CD14-positive monocyte (primary cell): Measurements from ENCODE around the gene CT47C1. TPM values are rescaled to one million over a fixed set of nuclear protein-coding genes. Genes with fewer than 3 reads are reported as not detected.
A peak's percentile ranks its signal among the peaks of the same experiment; 100 is the strongest.

Experiments
- DNase-seq, 3 donors: peaks; one replicate each; pipeline ENCODE4 v3.0.0-alpha.2; 2011 to 2022
- H2AFZ ChIP-seq: 2 replicates; pipeline ENCODE4 v1.6.0; 2012; ENCODE audit warnings: mild to moderate bottlenecking, low read depth, low read length, inconsistent platforms; ENCODE audit not compliant: insufficient read depth, poor library complexity, severe bottlenecking
- H3K27ac ChIP-seq, 2 donors: 1 replicate in 1 of 2; 2 replicates in 1 of 2; pipeline ENCODE4 v1.5.1; 2012 to 2013; ENCODE audit warnings: low read length in 2 of 2, control low read depth in 1 of 2, inconsistent platforms in 1 of 2, low read depth in 1 of 2, mild to moderate bottlenecking in 1 of 2
- H3K27me3 ChIP-seq, 2 donors: one replicate each; pipeline versions ENCODE4 v1.6.0 to v1.6.1; 2011 to 2013; ENCODE audit warnings: low read length in 2 of 2; ENCODE audit not compliant: control insufficient read depth in 2 of 2, insufficient read depth in 2 of 2
- H3K36me3 ChIP-seq, 2 donors: replicated peaks in 1 of 2; 1 replicate in 1 of 2; 2 replicates in 1 of 2; pipeline versions ENCODE4 v1.5.1 to v1.6.1; 2012 to 2013; ENCODE audit warnings: low read length in 2 of 2, control low read depth in 1 of 2, inconsistent platforms in 1 of 2, mild to moderate bottlenecking in 1 of 2; ENCODE audit not compliant: insufficient read depth in 2 of 2, control insufficient read depth in 1 of 2
- H3K4me1 ChIP-seq, 2 donors: 1 replicate in 1 of 2; 2 replicates in 1 of 2; pipeline versions ENCODE4 v1.5.1 to v1.6.1; 2012 to 2013; ENCODE audit warnings: low read length in 2 of 2, control low read depth in 1 of 2, inconsistent platforms in 1 of 2, mild to moderate bottlenecking in 1 of 2, moderate library complexity in 1 of 2; ENCODE audit not compliant: insufficient read depth in 2 of 2, control insufficient read depth in 1 of 2
- H3K4me2 ChIP-seq: replicated peaks from 2 replicates; pipeline ENCODE3; 2012; ENCODE audit warnings: low read length, moderate library complexity, mild to moderate bottlenecking; ENCODE audit not compliant: poor library complexity, severe bottlenecking; ENCODE audit errors: extremely low read depth
- H3K4me3 ChIP-seq, 3 experiments: fragments of 200-600 bp in 1 of 3; sonication (generic) in 1 of 3; replicated peaks in 1 of 3; 1 replicate in 2 of 3; 2 replicates in 1 of 3; pipeline ENCODE4 v1.5.1; 2011 to 2013; ENCODE audit warnings: low read length in 3 of 3, mild to moderate bottlenecking in 3 of 3, control low read depth in 2 of 3, low read depth in 2 of 3, inconsistent platforms in 1 of 3, moderate library complexity in 1 of 3
- H3K79me2 ChIP-seq: 2 replicates; pipeline ENCODE4 v1.6.0; 2012; ENCODE audit warnings: mild to moderate bottlenecking, control low read depth, inconsistent platforms, low read length, moderate library complexity; ENCODE audit not compliant: insufficient read depth
- H3K9ac ChIP-seq: 2 replicates; pipeline ENCODE4 v1.6.0; 2017; ENCODE audit warnings: low read length, mild to moderate bottlenecking; ENCODE audit not compliant: insufficient read depth, poor library complexity, severe bottlenecking
- H3K9me3 ChIP-seq, 2 donors: replicated peaks in 1 of 2; 1 replicate in 1 of 2; 2 replicates in 1 of 2; pipeline versions ENCODE4 v1.5.1 to v1.6.1; 2012 to 2013; ENCODE audit warnings: low read length in 2 of 2, control low read depth in 1 of 2; ENCODE audit not compliant: control insufficient read depth in 1 of 2, insufficient read depth in 1 of 2
- H4K20me1 ChIP-seq: 2 replicates; pipeline ENCODE4 v1.6.0; 2012; ENCODE audit warnings: mild to moderate bottlenecking, low read length, control low read depth, moderate library complexity; ENCODE audit not compliant: insufficient read depth
- H3K27ac Mint-ChIP-seq, 7 donors: one replicate each; pipeline ENCODE4 v1.8.0; 2020; ENCODE audit warnings: mild to moderate bottlenecking in 7 of 7, mixed read lengths in 7 of 7, moderate library complexity in 6 of 7, inconsistent platforms in 2 of 7
- H3K27me3 Mint-ChIP-seq, 3 donors: one replicate each; pipeline ENCODE4 v1.8.0; 2021 to 2022; ENCODE audit warnings: low read depth in 3 of 3, mild to moderate bottlenecking in 3 of 3, mixed read lengths in 3 of 3, moderate library complexity in 3 of 3, inconsistent platforms in 1 of 3
- H3K36me3 Mint-ChIP-seq, 2 donors: one replicate each; pipeline ENCODE4 v1.8.0; 2020; ENCODE audit warnings: mixed read lengths in 2 of 2, inconsistent platforms in 1 of 2, mild to moderate bottlenecking in 1 of 2
- H3K4me1 Mint-ChIP-seq: one replicate; pipeline ENCODE4 v1.8.0; 2020; ENCODE audit warnings: mild to moderate bottlenecking, mixed read lengths
- H3K4me3 Mint-ChIP-seq, 2 donors: one replicate each; pipeline ENCODE4 v1.8.0; 2020; ENCODE audit warnings: mild to moderate bottlenecking in 2 of 2, mixed read lengths in 2 of 2, moderate library complexity in 1 of 2
- H3K9me3 Mint-ChIP-seq, 7 donors: one replicate each; pipeline ENCODE4 v1.8.0; 2020 to 2022; ENCODE audit warnings: mixed read lengths in 7 of 7, mild to moderate bottlenecking in 6 of 7, moderate library complexity in 6 of 7, inconsistent platforms in 2 of 7
- WGBS: methylation state at CpG from one replicate; pipeline ENCODE4 v1.1.5; 2013; ENCODE audit warnings: missing lambda C conversion rate; ENCODE audit not compliant: insufficient coverage; 5-methylcytosine and 5-hydroxymethylcytosine counted together
- intact Hi-C, 2 donors: fragments of 100-400 bp; cut with micrococcal nuclease; formaldehyde crosslinking; loops; one replicate each; pipeline versions ENCODE4 v1.15.0 to v1.15.1; 2023
- polyA plus RNA-seq, 3 donors: library from polyadenylated mRNA; depleted of rRNA in 1 of 3; unstranded in 2 of 3; stranded (reverse) in 1 of 3; fragments of 300-500 nt in 2 of 3; fragments of >200 nt in 1 of 3; fragmentation: Illumina TruSeq in 2 of 3; gene quantifications; 1 replicate in 2 of 3; 2 replicates in 1 of 3; pipeline ENCODE4 v1.2.3, GENCODE V29; 2012 to 2021
- TF ChIP-seq, protein P1 (sequence below): fragments of 200-600 bp; IDR thresholded peaks from one replicate; pipeline ENCODE4 v1.8.0; 2022; ENCODE audit warnings: antibody characterized with exemption, mild to moderate bottlenecking

Gene CT47C1
- polyA plus RNA-seq, 3 donors, result not detected

DNA sequence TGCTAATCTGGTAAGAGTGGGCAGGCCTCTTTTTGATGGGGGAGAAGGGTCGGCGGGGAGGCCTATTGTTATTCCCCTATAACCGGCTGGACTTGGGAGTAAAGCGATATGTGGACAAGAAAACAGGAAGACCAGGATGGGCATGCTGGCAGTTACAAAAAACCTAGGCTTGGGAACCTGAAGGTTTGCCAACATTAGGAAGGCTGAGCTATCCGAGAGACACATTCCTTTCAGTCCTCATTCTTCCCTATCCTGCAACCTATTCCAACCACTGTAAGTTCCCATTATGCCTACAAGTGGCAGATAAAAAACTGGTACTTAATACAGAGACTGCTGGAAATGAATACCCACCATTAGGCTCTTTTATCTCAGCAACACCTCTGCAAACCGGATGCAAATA, 32.4 kb upstream of the CT47C1 start:
- Histone ChIP-seq H3K79me2 (no peaks in the 10 kb centered on the region), H3K36me3 (no peaks in the 10 kb centered on the region), H3K27ac (no peak overlapping the region), H3K9ac (no peak overlapping the region), H4K20me1 (no peaks in the 10 kb centered on the region), H3K27me3 (no peaks in the 10 kb centered on the region), H3K4me3 (no peak overlapping the region), H2AFZ (no peak overlapping the region), H3K9me3 (no peaks in the 10 kb centered on the region), H3K4me2 (no peak overlapping the region), H3K4me1 (no peaks in the 10 kb centered on the region)
- intact Hi-C loops, result no loop called here
- no peak for DNase-seq
- no peaks in the 10 kb centered on the region for H3K36me3 Mint-ChIP-seq
- WGBS, result 92% methylated on average over 4 of the region's 6 CpGs
- TF ChIP-seq, protein P1, sequence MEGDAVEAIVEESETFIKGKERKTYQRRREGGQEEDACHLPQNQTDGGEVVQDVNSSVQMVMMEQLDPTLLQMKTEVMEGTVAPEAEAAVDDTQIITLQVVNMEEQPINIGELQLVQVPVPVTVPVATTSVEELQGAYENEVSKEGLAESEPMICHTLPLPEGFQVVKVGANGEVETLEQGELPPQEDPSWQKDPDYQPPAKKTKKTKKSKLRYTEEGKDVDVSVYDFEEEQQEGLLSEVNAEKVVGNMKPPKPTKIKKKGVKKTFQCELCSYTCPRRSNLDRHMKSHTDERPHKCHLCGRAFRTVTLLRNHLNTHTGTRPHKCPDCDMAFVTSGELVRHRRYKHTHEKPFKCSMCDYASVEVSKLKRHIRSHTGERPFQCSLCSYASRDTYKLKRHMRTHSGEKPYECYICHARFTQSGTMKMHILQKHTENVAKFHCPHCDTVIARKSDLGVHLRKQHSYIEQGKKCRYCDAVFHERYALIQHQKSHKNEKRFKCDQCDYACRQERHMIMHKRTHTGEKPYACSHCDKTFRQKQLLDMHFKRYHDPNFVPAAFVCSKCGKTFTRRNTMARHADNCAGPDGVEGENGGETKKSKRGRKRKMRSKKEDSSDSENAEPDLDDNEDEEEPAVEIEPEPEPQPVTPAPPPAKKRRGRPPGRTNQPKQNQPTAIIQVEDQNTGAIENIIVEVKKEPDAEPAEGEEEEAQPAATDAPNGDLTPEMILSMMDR, result no peak
- H3K4me3 Mint-ChIP-seq, result no peak overlapping the region
- no peak overlapping the region for H3K27ac Mint-ChIP-seq
- H3K9me3 Mint-ChIP-seq, result peaks cover 0 to 6% (median 0%) of the 10 kb centered on the region in 7 donors
- peaks cover 4% of the 10 kb centered on the region for H3K4me1 Mint-ChIP-seq
- H3K27me3 Mint-ChIP-seq, result peaks cover 0 to 5% (median 2%) of the 10 kb centered on the region in 3 donors

GRCh38 chrX:119041175-119041574, 31.6 kb upstream of the CT47C1 start:
- Histone ChIP-seq H3K4me3 (no peak overlapping the region), H3K9ac (no peak overlapping the region), H2AFZ (no peak overlapping the region), H4K20me1 (no peaks in the 10 kb centered on the region), H3K79me2 (no peaks in the 10 kb centered on the region), H3K36me3 (no peaks in the 10 kb centered on the region), H3K27ac (no peak overlapping the region), H3K4me1 (no peaks in the 10 kb centered on the region), H3K9me3 (no peaks in the 10 kb centered on the region), H3K4me2 (no peak overlapping the region), H3K27me3 (no peaks in the 10 kb centered on the region)
- H3K4me3 Mint-ChIP-seq, result no peak overlapping the region
- peaks cover 0 to 1% (median 0%) of the 10 kb centered on the region in 7 donors for H3K9me3 Mint-ChIP-seq
- intact Hi-C loops, result no loop called here
- peak overlapping the region in 3 of 7 donors; percentile 3 to 77 (median 9) for H3K27ac Mint-ChIP-seq
- peaks cover 4% of the 10 kb centered on the region for H3K4me1 Mint-ChIP-seq
- DNase-seq, result peak; percentile 59 to 82 (median 62)
- WGBS, result 60% methylated on average over 1 of the region's 4 CpGs
- H3K27me3 Mint-ChIP-seq, result peaks cover 0 to 5% (median 2%) of the 10 kb centered on the region in 3 donors
- TF ChIP-seq, protein P1, result no peak
- H3K36me3 Mint-ChIP-seq, result no peaks in the 10 kb centered on the region
